Hepatocyte (in vitro differentiated cells): Measurements from ENCODE around the gene RCL1.

Experiments
- EZH2phosphoT487 ChIP-seq: fragments of 200-600 bp; sonication (generic); IDR thresholded peaks from one replicate; pipeline ENCODE4 v1.6.1; 2018; ENCODE audit warnings: antibody characterized with exemption, mild to moderate bottlenecking, low read depth, moderate library complexity; ENCODE audit not compliant: unreplicated experiment, severe bottlenecking
- TF ChIP-seq, protein P1 (sequence below): fragments of 200-600 bp; sonication (generic); IDR thresholded peaks from 2 replicates; pipeline ENCODE4 v1.5.1; 2016; ENCODE audit warnings: antibody characterized with exemption, mild to moderate bottlenecking; ENCODE audit not compliant: poor library complexity

DNA sequence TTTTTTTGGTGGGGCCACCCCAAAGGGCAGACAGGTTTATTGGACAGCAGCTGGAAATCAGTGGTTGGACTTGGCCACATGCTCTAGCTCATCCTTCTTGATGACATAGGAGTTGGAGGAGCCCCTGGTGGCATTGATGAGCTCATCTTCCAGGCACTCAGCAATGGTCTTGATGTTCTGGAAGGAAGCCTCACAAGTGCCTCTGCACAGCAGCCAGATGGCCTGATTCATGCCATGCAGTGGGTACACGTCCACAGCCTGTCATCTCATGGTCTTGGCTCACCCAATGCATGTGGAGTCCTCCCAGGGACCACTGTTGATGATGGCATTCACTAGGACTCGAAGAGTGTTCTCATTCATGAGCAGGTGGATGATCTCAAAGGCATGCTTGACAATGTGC, 11.3 kb upstream of the RCL1 start:
- TF ChIP-seq, protein P1, sequence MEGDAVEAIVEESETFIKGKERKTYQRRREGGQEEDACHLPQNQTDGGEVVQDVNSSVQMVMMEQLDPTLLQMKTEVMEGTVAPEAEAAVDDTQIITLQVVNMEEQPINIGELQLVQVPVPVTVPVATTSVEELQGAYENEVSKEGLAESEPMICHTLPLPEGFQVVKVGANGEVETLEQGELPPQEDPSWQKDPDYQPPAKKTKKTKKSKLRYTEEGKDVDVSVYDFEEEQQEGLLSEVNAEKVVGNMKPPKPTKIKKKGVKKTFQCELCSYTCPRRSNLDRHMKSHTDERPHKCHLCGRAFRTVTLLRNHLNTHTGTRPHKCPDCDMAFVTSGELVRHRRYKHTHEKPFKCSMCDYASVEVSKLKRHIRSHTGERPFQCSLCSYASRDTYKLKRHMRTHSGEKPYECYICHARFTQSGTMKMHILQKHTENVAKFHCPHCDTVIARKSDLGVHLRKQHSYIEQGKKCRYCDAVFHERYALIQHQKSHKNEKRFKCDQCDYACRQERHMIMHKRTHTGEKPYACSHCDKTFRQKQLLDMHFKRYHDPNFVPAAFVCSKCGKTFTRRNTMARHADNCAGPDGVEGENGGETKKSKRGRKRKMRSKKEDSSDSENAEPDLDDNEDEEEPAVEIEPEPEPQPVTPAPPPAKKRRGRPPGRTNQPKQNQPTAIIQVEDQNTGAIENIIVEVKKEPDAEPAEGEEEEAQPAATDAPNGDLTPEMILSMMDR = no peak
- no peak for TF ChIP-seq EZH2phosphoT487
